Mucosa of gallbladder (tissue), 1 donor: ENCODE measurements around the gene CHRNB2. TPM values are rescaled to one million over a fixed set of nuclear protein-coding genes. Genes with fewer than 3 reads are reported as not detected.

Experiments used
- total RNA-seq: library from RNA; stranded (reverse); gene quantifications from one replicate; pipeline ENCODE4 v1.2.1, GENCODE V29; 2021
- donor health status: DM: no; HTN: no; CAD: no.

CHRNB2 gene
- total RNA-seq, 1 donor from 2014 or later, result 0.17 TPM

Other genes with a start within 250 kb of the CHRNB2 start
- 0.32 TPM for gene AQP10, start 246.7 kb upstream of the CHRNB2 start, total RNA-seq
- 32.9 TPM for gene ATP8B2, start 242.3 kb upstream of the CHRNB2 start, total RNA-seq
- 31.2 TPM for gene IL6R, start 162.4 kb upstream of the CHRNB2 start, total RNA-seq
- gene TDRD10, start 65.6 kb upstream of the CHRNB2 start, total RNA-seq, result 2.3 TPM
- 6.2 TPM for gene SHE, start 65.4 kb upstream of the CHRNB2 start, total RNA-seq
- gene UBE2Q1, start 9.1 kb upstream of the CHRNB2 start, total RNA-seq, result 84.0 TPM
- 146 TPM for gene ADAR, start 40.4 kb downstream of the CHRNB2 start, total RNA-seq